HEK293 (cell line): Measurements from ENCODE around the gene C11orf91.
A peak's percentile ranks its signal among the peaks of the same experiment; 100 is the strongest.

ENCODE experiments used
- CTCF ChIA-PET: fragments of 350-600 bp; formaldehyde crosslinking; extraction: SDS; loops from one replicate; lab custom pipeline; 2021; ENCODE audit warnings: antibody characterized with exemption; lab: Yijun Ruan, JAX
- POLR2A ChIA-PET: fragments of 300-600 bp; formaldehyde crosslinking; extraction: SDS; loops from one replicate; lab custom pipeline; 2020; ENCODE audit warnings: antibody characterized with exemption, inconsistent platforms; lab: Yijun Ruan, JAX
- H3K27ac ChIP-seq: fragments of 200-500 bp; sonication (Bioruptor generic); 2 replicates; pipeline ENCODE4 v1.5.1; 2014; ENCODE audit warnings: low read depth, low read length, control low read depth, inconsistent platforms; ENCODE audit errors: extremely low read depth
- H3K36me3 ChIP-seq, 2 experiments: fragments of 200-500 bp in 1 of 2; sonication (Bioruptor generic) in 1 of 2; 1 replicate in 1 of 2; 2 replicates in 1 of 2; pipeline ENCODE4 v1.5.1; 2014 to 2017; ENCODE audit warnings: inconsistent platforms in 2 of 2, low read length in 2 of 2; ENCODE audit not compliant: control insufficient read depth in 2 of 2, insufficient read depth in 1 of 2
- H3K4me1 ChIP-seq: fragments of 200-500 bp; sonication (Bioruptor generic); 2 replicates; pipeline ENCODE4 v1.5.1; 2014; ENCODE audit warnings: mild to moderate bottlenecking, low read length, inconsistent platforms; ENCODE audit not compliant: control insufficient read depth, insufficient read depth
- H3K4me3 ChIP-seq: 2 replicates; pipeline ENCODE4 v1.5.1; 2011; ENCODE audit warnings: low read depth, mild to moderate bottlenecking, control low read depth, low read length, moderate library complexity
- H3K9me3 ChIP-seq: fragments of 200-500 bp; sonication (Bioruptor generic); 2 replicates; pipeline ENCODE4 v1.5.1; 2014; ENCODE audit warnings: low read depth, low read length, inconsistent platforms; ENCODE audit not compliant: control insufficient read depth, insufficient read depth
- EGR2 ChIP-seq: fragments of 450-650 bp; formaldehyde crosslinking; IDR thresholded peaks from 2 replicates; pipeline ENCODE4 v1.5.1; 2016; ENCODE audit warnings: low read depth, missing biosample characterization, missing genetic modification characterization
- FEZF1 ChIP-seq: fragments of 450-650 bp; formaldehyde crosslinking; IDR thresholded peaks from 2 replicates; pipeline ENCODE4 v1.5.1; 2016; ENCODE audit warnings: missing biosample characterization, missing genetic modification characterization
- GLIS1 ChIP-seq: fragments of 450-650 bp; formaldehyde crosslinking; IDR thresholded peaks from 2 replicates; pipeline ENCODE4 v1.5.1; 2016; ENCODE audit warnings: missing biosample characterization, missing genetic modification characterization
- SP3 ChIP-seq: fragments of 450-650 bp; formaldehyde crosslinking; IDR thresholded peaks from 2 replicates; pipeline ENCODE4 v1.5.1; 2016; ENCODE audit warnings: missing biosample characterization, missing genetic modification characterization
- ZBTB6 ChIP-seq: fragments of 450-650 bp; formaldehyde crosslinking; IDR thresholded peaks from 2 replicates; pipeline ENCODE4 v1.5.1; 2017; ENCODE audit warnings: missing biosample characterization, missing genetic modification characterization
- ZNF10 ChIP-seq: fragments of 450-650 bp; formaldehyde crosslinking; IDR thresholded peaks from 2 replicates; pipeline ENCODE4 v1.5.1; 2017; ENCODE audit warnings: missing biosample characterization, missing genetic modification characterization
- ZNF112 ChIP-seq: fragments of 450-650 bp; formaldehyde crosslinking; IDR thresholded peaks from 2 replicates; pipeline ENCODE4 v1.5.0; 2017; ENCODE audit warnings: missing biosample characterization, missing genetic modification characterization
- ZNF2 ChIP-seq: fragments of 450-650 bp; formaldehyde crosslinking; IDR thresholded peaks from 2 replicates; pipeline ENCODE4 v1.5.1; 2016; ENCODE audit warnings: missing biosample characterization, missing genetic modification characterization
- ZNF341 ChIP-seq: fragments of 450-650 bp; formaldehyde crosslinking; IDR thresholded peaks from 2 replicates; pipeline ENCODE4; 2016; ENCODE audit warnings: low read depth, missing biosample characterization, missing genetic modification characterization
- ZNF350 ChIP-seq: fragments of 450-650 bp; formaldehyde crosslinking; IDR thresholded peaks from 2 replicates; pipeline ENCODE4 v1.5.0; 2017; ENCODE audit warnings: missing biosample characterization, mild to moderate bottlenecking, missing genetic modification characterization
- ZNF510 ChIP-seq: fragments of 450-650 bp; formaldehyde crosslinking; IDR thresholded peaks from 2 replicates; pipeline ENCODE4 v1.5.1; 2018; ENCODE audit warnings: mild to moderate bottlenecking, missing genetic modification characterization, missing biosample characterization; ENCODE audit not compliant: insufficient replicate concordance
- ZNF513 ChIP-seq: fragments of 450-650 bp; IDR thresholded peaks from 2 replicates; pipeline ENCODE4 v1.5.1; 2018; ENCODE audit warnings: missing biosample characterization, missing genetic modification characterization
- ZNF624 ChIP-seq: fragments of 450-650 bp; formaldehyde crosslinking; IDR thresholded peaks from 2 replicates; pipeline ENCODE4 v1.5.1; 2017; ENCODE audit warnings: missing biosample characterization, missing genetic modification characterization
- ZNF654 ChIP-seq: fragments of 450-650 bp; formaldehyde crosslinking; IDR thresholded peaks from 2 replicates; pipeline ENCODE4 v1.5.1; 2016; ENCODE audit warnings: low read depth, missing biosample characterization, missing genetic modification characterization
- ZNF701 ChIP-seq: fragments of 450-650 bp; formaldehyde crosslinking; IDR thresholded peaks from 2 replicates; pipeline ENCODE4 v1.5.1; 2016; ENCODE audit warnings: missing biosample characterization, missing genetic modification characterization
- ZNF791 ChIP-seq: fragments of 450-650 bp; formaldehyde crosslinking; IDR thresholded peaks from 2 replicates; pipeline ENCODE4 v1.5.1; 2016; ENCODE audit warnings: missing biosample characterization, missing genetic modification characterization
- ZNF830 ChIP-seq: fragments of 450-650 bp; IDR thresholded peaks from 2 replicates; pipeline ENCODE4 v1.5.0; 2018; ENCODE audit warnings: missing biosample characterization, missing genetic modification characterization, low read depth, mild to moderate bottlenecking, moderate library complexity
- ZNF843 ChIP-seq: fragments of 450-650 bp; formaldehyde crosslinking; IDR thresholded peaks from 2 replicates; pipeline ENCODE4 v1.5.1; 2016; ENCODE audit warnings: missing biosample characterization, missing genetic modification characterization
- TF ChIP-seq, protein P1 (sequence below): fragments of 450-650 bp; formaldehyde crosslinking; IDR thresholded peaks from 2 replicates; pipeline ENCODE4 v1.5.1; 2016; ENCODE audit warnings: missing biosample characterization, missing genetic modification characterization
- TF ChIP-seq, protein P2 (sequence below): fragments of 450-650 bp; formaldehyde crosslinking; IDR thresholded peaks from 2 replicates; pipeline ENCODE4 v1.5.1; 2016; ENCODE audit warnings: missing biosample characterization, missing genetic modification characterization

C11orf91 gene

GRCh38 chr11:33741806-33742205 is 41.2 kb upstream of the C11orf91 start:
- POLR2A ChIA-PET: interaction anchor here (1.0 to 1.1 kb wide), 2 partner anchors 20 to 40 kb away, joined by 3 to 6 read pairs; partner anchors contain the start of gene C11orf91
- Histone ChIP-seq H3K27ac (no peak overlapping the region), H3K9me3 (no peaks in the 10 kb centered on the region), H3K4me1 (no peaks in the 10 kb centered on the region), H3K4me3 (no peak overlapping the region), H3K36me3 (peaks cover 4 to 16% of the 10 kb centered on the region in 2 experiments; a peak in 1 of 3 replicates)
- CTCF ChIA-PET: interaction anchor here (0.7 to 2.5 kb wide), 24 partner anchors 10 to 589 kb away, joined by 3 to 40 read pairs (median 4); partner anchors contain the start of gene C11orf91
- TF ChIP-seq ZNF654: no peak
- TF ChIP-seq ZNF2 (tag by site-specific recombination): no peak
- TF ChIP-seq ZNF341 (tag by site-specific recombination): no peak
- no peak for TF ChIP-seq ZNF624
- no peak for TF ChIP-seq ZNF350
- TF ChIP-seq ZNF513 (tag by site-specific recombination): peak; percentile 90
- no peak for TF ChIP-seq EGR2 (tag by site-specific recombination)
- no peak for TF ChIP-seq ZBTB6 (tag by site-specific recombination)
- TF ChIP-seq ZNF701 (tag by site-specific recombination): no peak
- TF ChIP-seq, all 188 proteins: peak for 1

DNA sequence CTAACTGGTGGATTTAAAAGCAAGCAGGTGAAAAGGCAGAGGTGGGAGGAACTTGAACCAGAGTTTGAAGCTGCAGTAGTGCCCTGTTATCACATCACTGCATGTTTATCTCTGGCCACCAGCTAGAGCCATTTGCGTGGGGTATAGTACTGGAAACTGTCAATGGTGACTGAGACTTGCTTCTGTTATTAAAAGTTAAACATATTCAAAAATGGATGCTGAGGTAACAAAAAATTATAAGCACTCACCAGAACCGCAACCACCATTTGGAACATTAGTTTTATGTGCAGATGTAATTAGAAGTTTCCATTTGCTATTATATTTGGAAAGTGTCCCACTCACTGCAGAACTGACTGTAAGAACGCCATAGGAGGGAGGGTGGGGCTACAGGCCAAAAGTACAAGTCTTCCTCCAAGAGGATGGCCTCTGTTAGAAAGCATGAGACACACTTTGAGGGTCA is 36.8 kb upstream of the C11orf91 start:
- H3K27ac ChIP-seq: no peak overlapping the region
- no peaks in the 10 kb centered on the region for H3K4me1 ChIP-seq
- no peak for TF ChIP-seq EGR2 (tag by site-specific recombination)
- TF ChIP-seq, protein P1, sequence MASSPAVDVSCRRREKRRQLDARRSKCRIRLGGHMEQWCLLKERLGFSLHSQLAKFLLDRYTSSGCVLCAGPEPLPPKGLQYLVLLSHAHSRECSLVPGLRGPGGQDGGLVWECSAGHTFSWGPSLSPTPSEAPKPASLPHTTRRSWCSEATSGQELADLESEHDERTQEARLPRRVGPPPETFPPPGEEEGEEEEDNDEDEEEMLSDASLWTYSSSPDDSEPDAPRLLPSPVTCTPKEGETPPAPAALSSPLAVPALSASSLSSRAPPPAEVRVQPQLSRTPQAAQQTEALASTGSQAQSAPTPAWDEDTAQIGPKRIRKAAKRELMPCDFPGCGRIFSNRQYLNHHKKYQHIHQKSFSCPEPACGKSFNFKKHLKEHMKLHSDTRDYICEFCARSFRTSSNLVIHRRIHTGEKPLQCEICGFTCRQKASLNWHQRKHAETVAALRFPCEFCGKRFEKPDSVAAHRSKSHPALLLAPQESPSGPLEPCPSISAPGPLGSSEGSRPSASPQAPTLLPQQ: no peak
- TF ChIP-seq ZNF843 (tag by site-specific recombination): no peak
- TF ChIP-seq ZNF830 (tag by site-specific recombination): no peak
- peak; percentile 21; the same call in 1 of the 2 replicates for TF ChIP-seq FEZF1 (tag by site-specific recombination)
- TF ChIP-seq GLIS1 (tag by site-specific recombination): peak; percentile 3; the same call in 1 of the 2 replicates
- ChIA-PET CTCF (interaction anchor here (1.1 kb wide), 1 partner anchor 10 kb away, joined by 4 read pairs; no protein-coding TSS in a partner anchor), POLR2A (interaction anchor here (1.2 to 2.3 kb wide), 9 partner anchors 10 to 339 kb away, joined by 3 to 26 read pairs (median 8); partner anchors contain the start of gene C11orf91)
- peaks cover 0 to 13% of the 10 kb centered on the region in 2 experiments; a peak in 1 of 3 replicates for H3K36me3 ChIP-seq
- H3K4me3 ChIP-seq: no peak overlapping the region
- H3K9me3 ChIP-seq: no peaks in the 10 kb centered on the region

GRCh38 chr11:33736148-33736812 is 35.7 kb upstream of the C11orf91 start, which contains the start of gene CD59:
CD59 (minus strand) TSS chr11:33736423; CDS start chr11:33722445, 13,978 bp downstream.
- Histone ChIP-seq H3K27ac (peak within 1 kb of the TSS; percentile 54; the same call in 1 of the 2 replicates), H3K9me3 (no peaks in the 10 kb centered on the region), H3K4me3 (peak within 1 kb of the TSS; percentile 86), H3K4me1 (no peaks in the 10 kb centered on the region), H3K36me3 (peaks cover 0 to 15% of the 10 kb centered on the region in 2 experiments; a peak in 1 of 3 replicates)
- ChIA-PET CTCF (interaction anchor here (0.6 to 1.2 kb wide), 8 partner anchors 8 to 1380 kb away, joined by 3 to 4 read pairs (median 4); no protein-coding TSS in a partner anchor), POLR2A (interaction anchor here (0.6 to 2.3 kb wide), 35 partner anchors 11 to 1108 kb away, joined by 3 to 26 read pairs (median 4); partner anchors contain the start of genes C11orf91, CSTF3, DEPDC7 and FBXO3)
- TF ChIP-seq SP3 (peak; percentile 81), ZNF510 (no peak), ZNF791 (tag by site-specific recombination) (no peak), ZNF112 (tag by site-specific recombination) (no peak), ZNF2 (tag by site-specific recombination) (no peak), ZBTB6 (tag by site-specific recombination) (no peak), ZNF10 (no peak)
- TF ChIP-seq, protein P2, sequence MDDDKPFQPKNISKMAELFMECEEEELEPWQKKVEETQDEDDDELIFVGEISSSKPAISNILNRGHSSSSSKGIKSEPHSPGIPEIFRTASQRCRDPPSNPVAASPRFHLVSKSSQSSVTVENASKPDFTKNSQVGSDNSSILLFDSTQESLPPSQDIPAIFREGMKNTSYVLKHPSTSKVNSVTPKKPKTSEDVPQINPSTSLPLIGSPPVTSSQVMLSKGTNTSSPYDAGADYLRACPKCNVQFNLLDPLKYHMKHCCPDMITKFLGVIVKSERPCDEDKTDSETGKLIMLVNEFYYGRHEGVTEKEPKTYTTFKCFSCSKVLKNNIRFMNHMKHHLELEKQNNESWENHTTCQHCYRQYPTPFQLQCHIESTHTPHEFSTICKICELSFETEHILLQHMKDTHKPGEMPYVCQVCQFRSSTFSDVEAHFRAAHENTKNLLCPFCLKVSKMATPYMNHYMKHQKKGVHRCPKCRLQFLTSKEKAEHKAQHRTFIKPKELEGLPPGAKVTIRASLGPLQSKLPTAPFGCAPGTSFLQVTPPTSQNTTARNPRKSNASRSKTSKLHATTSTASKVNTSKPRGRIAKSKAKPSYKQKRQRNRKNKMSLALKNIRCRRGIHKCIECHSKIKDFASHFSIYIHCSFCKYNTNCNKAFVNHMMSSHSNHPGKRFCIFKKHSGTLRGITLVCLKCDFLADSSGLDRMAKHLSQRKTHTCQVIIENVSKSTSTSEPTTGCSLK (tag by site-specific recombination): no peak
